GM12864 (cell line): ENCODE data around the gene CDH6.

Experiments
- DNase-seq: peaks from one replicate; pipeline ENCODE4 v3.0.0-alpha.2; 2011; ENCODE audit warnings: low read depth
- H3K4me3 ChIP-seq: 2 replicates; pipeline ENCODE4 v1.5.1; 2011; ENCODE audit warnings: mild to moderate bottlenecking, low read depth, low read length, control low read depth
- CTCF ChIP-seq: IDR thresholded peaks from 2 replicates; pipeline ENCODE4 v1.5.1; 2011; ENCODE audit warnings: low read depth, mild to moderate bottlenecking, moderate library complexity, low read length, control low read depth, inconsistent platforms; ENCODE audit errors: missing control alignments

The CDH6 gene

DNA sequence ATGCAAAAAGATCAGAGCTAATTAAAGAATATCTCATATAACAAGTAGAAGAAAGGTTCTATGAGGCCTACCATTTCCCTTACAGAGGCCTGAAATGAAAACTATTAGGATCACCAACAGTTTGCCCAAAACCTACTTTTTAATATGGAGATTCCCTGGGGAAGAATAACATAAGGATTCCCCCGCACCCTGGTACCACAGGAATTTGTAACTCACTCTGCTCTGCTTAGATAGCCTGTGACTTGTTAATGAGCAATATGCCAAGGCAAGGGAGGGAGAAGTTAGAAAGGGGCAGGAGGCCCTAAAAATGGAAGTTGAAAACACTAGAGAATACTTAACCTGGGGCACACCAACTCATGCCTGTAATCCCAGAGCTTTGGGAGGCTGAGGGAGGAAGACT lies 107.0 kb downstream of the CDH6 start:
- no peak for TF ChIP-seq CTCF
- DNase-seq: no peak
- no peak overlapping the region for H3K4me3 ChIP-seq

DNA sequence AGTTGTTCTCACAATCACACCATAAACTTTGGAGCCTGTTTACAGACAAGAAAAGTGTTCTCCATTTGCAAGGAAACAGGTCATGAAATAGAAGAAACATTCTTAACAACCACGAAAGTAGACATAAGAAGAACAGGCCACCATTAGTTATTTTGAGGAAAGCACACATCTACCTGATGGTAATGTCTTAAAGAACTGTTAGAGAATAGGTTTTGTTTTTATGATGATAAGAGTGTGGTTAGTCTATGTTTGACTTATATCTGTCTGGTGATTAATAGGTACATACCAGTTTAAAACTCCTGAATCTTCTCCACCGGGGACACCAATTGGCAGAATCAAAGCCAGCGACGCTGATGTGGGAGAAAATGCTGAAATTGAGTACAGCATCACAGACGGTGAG lies 108.3 kb downstream of the CDH6 start:
- DNase-seq: no peak
- H3K4me3 ChIP-seq: no peak overlapping the region
- TF ChIP-seq CTCF: no peak

DNA sequence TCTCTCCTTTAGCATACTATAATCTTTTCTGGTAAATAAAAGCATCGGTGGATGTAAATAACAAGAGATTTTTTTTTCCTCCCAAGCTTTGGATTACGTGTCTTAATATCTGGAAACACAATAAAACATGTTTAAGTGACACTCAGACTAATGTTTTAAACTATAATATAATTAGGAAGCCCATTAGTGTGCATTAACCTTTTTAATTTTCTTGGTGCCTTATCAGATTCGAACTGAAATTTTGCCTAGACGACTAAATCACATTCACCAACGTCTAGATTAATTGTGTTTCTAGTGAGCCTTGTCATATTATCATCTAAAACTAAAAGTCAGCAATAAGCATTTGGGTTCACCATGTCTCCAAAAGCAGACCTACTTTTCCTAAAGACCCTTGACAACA lies 110.2 kb downstream of the CDH6 start:
- TF ChIP-seq CTCF: no peak
- no peak overlapping the region for H3K4me3 ChIP-seq
- no peak for DNase-seq

DNA sequence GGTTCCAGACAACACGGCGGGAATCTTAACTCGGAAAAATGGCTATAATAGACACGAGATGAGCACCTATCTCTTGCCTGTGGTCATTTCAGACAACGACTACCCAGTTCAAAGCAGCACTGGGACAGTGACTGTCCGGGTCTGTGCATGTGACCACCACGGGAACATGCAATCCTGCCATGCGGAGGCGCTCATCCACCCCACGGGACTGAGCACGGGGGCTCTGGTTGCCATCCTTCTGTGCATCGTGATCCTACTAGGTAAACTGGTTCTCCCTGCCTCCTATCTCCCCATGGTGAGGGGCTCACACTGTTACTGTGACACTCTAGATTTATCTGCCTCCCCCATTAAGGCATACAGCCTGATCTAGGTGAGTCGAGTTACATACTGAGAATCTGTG lies 124.2 kb downstream of the CDH6 start:
- H3K4me3 ChIP-seq: no peak overlapping the region
- DNase-seq: no peak
- TF ChIP-seq CTCF: no peak

GRCh38 chr5:31319335-31319734 lies 125.8 kb downstream of the CDH6 start:
- no peak for DNase-seq
- H3K4me3 ChIP-seq: no peak overlapping the region
- TF ChIP-seq CTCF: no peak

DNA sequence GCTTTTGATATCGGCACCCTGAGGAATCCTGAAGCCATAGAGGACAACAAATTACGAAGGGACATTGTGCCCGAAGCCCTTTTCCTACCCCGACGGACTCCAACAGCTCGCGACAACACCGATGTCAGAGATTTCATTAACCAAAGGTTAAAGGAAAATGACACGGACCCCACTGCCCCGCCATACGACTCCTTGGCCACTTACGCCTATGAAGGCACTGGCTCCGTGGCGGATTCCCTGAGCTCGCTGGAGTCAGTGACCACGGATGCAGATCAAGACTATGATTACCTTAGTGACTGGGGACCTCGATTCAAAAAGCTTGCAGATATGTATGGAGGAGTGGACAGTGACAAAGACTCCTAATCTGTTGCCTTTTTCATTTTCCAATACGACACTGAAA lies 129.5 kb downstream of the CDH6 start:
- no peak overlapping the region for H3K4me3 ChIP-seq
- DNase-seq: no peak

More for the DNA sequence above, 129.5 kb downstream of the CDH6 start:
- TF ChIP-seq CTCF: no peak
